Esophagus muscularis mucosa (tissue), 4 donors: ENCODE data around the gene VSTM5. TPM values are rescaled to one million over a fixed set of nuclear protein-coding genes. Genes with fewer than 3 reads are reported as not detected.

ENCODE experiments used
- DNase-seq: peaks from one replicate; pipeline ENCODE4 v3.0.0-alpha.2; 2017; ENCODE audit errors: extremely low spot score
- H3K27ac ChIP-seq, 4 donors: fragments of 200-600 bp; sonication (generic); replicated peaks in 1 of 4; 1 replicate in 3 of 4; 2 replicates in 1 of 4; pipeline ENCODE4 v1.5.1; 2016 to 2019; ENCODE audit warnings: mild to moderate bottlenecking in 1 of 4
- H3K27me3 ChIP-seq, 4 donors: fragments of 200-600 bp; sonication (generic); one replicate each; pipeline versions ENCODE4 v1.5.1 to v1.6.0; 2016 to 2019
- H3K36me3 ChIP-seq, 4 donors: fragments of 200-600 bp; sonication (generic); one replicate each; pipeline ENCODE4 v1.5.1; 2016 to 2019
- H3K4me1 ChIP-seq, 4 donors: fragments of 200-600 bp; sonication (generic); one replicate each; pipeline ENCODE4 v1.5.1; 2016 to 2019
- H3K4me3 ChIP-seq, 4 donors: fragments of 200-600 bp; sonication (generic); 1 replicate in 2 of 4; 2 replicates in 2 of 4; pipeline ENCODE4 v1.5.1; 2016 to 2019; ENCODE audit warnings: mild to moderate bottlenecking in 4 of 4, moderate library complexity in 1 of 4
- H3K9me3 ChIP-seq, 4 donors: fragments of 200-600 bp; sonication (generic); 1 replicate in 3 of 4; 2 replicates in 1 of 4; pipeline ENCODE4 v1.5.1; 2016 to 2019
- CTCF ChIP-seq, 3 experiments: fragments of 200-600 bp in 2 of 3; fragments of 450-650 bp in 1 of 3; sonication (generic) in 2 of 3; IDR thresholded peaks; one replicate each; pipeline ENCODE4 v1.5.1; 2017 to 2019; ENCODE audit warnings: antibody characterized with exemption in 3 of 3, mild to moderate bottlenecking in 2 of 3, moderate library complexity in 1 of 3
- EP300 ChIP-seq: sonication (generic); formaldehyde crosslinking; IDR thresholded peaks from one replicate; pipeline ENCODE4 v1.6.1; 2017; ENCODE audit warnings: antibody characterized with exemption
- POLR2A ChIP-seq: fragments of 450-650 bp; IDR thresholded peaks from one replicate; pipeline ENCODE4 v1.6.1; 2017; ENCODE audit warnings: antibody characterized with exemption, moderate library complexity, mild to moderate bottlenecking, low read depth
- POLR2AphosphoS5 ChIP-seq, 2 donors: sonication (generic); formaldehyde crosslinking; IDR thresholded peaks; one replicate each; pipeline ENCODE4 v1.6.1; 2017; ENCODE audit warnings: antibody characterized with exemption in 2 of 2
- WGBS: methylation state at CpG from one replicate; pipeline ENCODE4 v1.1.5; 2018; 5-methylcytosine and 5-hydroxymethylcytosine counted together
- intact Hi-C: fragments of 100-400 bp; cut with DNase I; formaldehyde crosslinking; loops from one replicate; pipeline ENCODE4 v1.15.1; 2023
- total RNA-seq, 4 donors: library from RNA; depleted of rRNA; stranded (reverse); fragments of >200 nt; gene quantifications; one replicate each; pipeline versions ENCODE4 v1.1.0 to v1.2.1, GENCODE V29; 2016

The VSTM5 gene
- total RNA-seq, 4 donors from 2014 or later: 0.17 to 0.39 (median 0.17) TPM; not detected in 1

GRCh38 chr11:93844568-93844967, 5.8 kb downstream of the VSTM5 start:
- no peaks in the 10 kb centered on the region for H3K9me3 ChIP-seq
- no peaks in the 10 kb centered on the region for H3K36me3 ChIP-seq
- no peaks in the 10 kb centered on the region for H3K27me3 ChIP-seq
- WGBS: 78% methylated on average over 7 of the region's 7 CpGs
- peaks cover 0 to 4% (median 1%) of the 10 kb centered on the region in 4 donors for H3K4me1 ChIP-seq
- no peak for DNase-seq
- H3K27ac ChIP-seq: no peak overlapping the region
- TF ChIP-seq POLR2AphosphoS5 (IDR thresholded peaks at IDR 0.05) (no peak), CTCF (IDR thresholded peaks at IDR 0.05) (no peak), POLR2A (no peak), EP300 (no peak)
- no peak overlapping the region for H3K4me3 ChIP-seq
- intact Hi-C loops: no loop called here

- TF ChIP-seq EP300 (no peak), POLR2A (no peak), CTCF (IDR thresholded peaks at IDR 0.05) (no peak), POLR2AphosphoS5 (IDR thresholded peaks at IDR 0.05) (no peak)
- no peaks in the 10 kb centered on the region for H3K36me3 ChIP-seq
- H3K27ac ChIP-seq: no peak overlapping the region
- DNase-seq: no peak
- H3K4me1 ChIP-seq: no peaks in the 10 kb centered on the region
- H3K27me3 ChIP-seq: no peaks in the 10 kb centered on the region
- intact Hi-C loops: no loop called here
- WGBS: 98% methylated on average over 5 of the region's 5 CpGs
- no peak overlapping the region for H3K4me3 ChIP-seq
- H3K9me3 ChIP-seq: no peaks in the 10 kb centered on the region
Measured at GRCh38 chr11:93843906-93844305, 6.5 kb downstream of the VSTM5 start.

GRCh38 chr11:93842461-93842860, 8.0 kb downstream of the VSTM5 start:
- Histone ChIP-seq H3K27ac (no peak overlapping the region), H3K36me3 (no peaks in the 10 kb centered on the region), H3K27me3 (no peaks in the 10 kb centered on the region), H3K4me3 (no peak overlapping the region), H3K9me3 (no peaks in the 10 kb centered on the region), H3K4me1 (no peaks in the 10 kb centered on the region)
- WGBS: 76% methylated on average over 6 of the region's 6 CpGs
- no peak for DNase-seq
- intact Hi-C loops: no loop called here
- TF ChIP-seq POLR2A: no peak

GRCh38 chr11:93842034-93842433, 8.4 kb downstream of the VSTM5 start:
- DNase-seq: no peak
- H3K27me3 ChIP-seq: no peaks in the 10 kb centered on the region
- H3K27ac ChIP-seq: no peak overlapping the region
- intact Hi-C loops: no loop called here
- no peaks in the 10 kb centered on the region for H3K9me3 ChIP-seq
- no peak for TF ChIP-seq CTCF (IDR thresholded peaks at IDR 0.05)
- no peak for TF ChIP-seq POLR2A
- TF ChIP-seq POLR2AphosphoS5 (IDR thresholded peaks at IDR 0.05): no peak
- no peak for TF ChIP-seq EP300
- H3K36me3 ChIP-seq: no peaks in the 10 kb centered on the region
- 93% methylated on average over 4 of the region's 4 CpGs for WGBS
- no peak overlapping the region for H3K4me3 ChIP-seq
- no peaks in the 10 kb centered on the region for H3K4me1 ChIP-seq

- 85% methylated on average over 2 of the region's 2 CpGs for WGBS
- Histone ChIP-seq H3K36me3 (no peaks in the 10 kb centered on the region), H3K27me3 (no peaks in the 10 kb centered on the region), H3K9me3 (no peaks in the 10 kb centered on the region), H3K27ac (no peak overlapping the region), H3K4me3 (no peak overlapping the region), H3K4me1 (no peaks in the 10 kb centered on the region)
- TF ChIP-seq EP300: no peak
- TF ChIP-seq POLR2A: no peak
- TF ChIP-seq POLR2AphosphoS5 (IDR thresholded peaks at IDR 0.05): no peak
- no peak for TF ChIP-seq CTCF (IDR thresholded peaks at IDR 0.05)
- intact Hi-C loops: no loop called here
- no peak for DNase-seq
Measured at GRCh38 chr11:93841446-93841845, 9.0 kb downstream of the VSTM5 start.
